Suppressor macrophage treated with lipopolysaccharide for 4 hours (primary cell): Measurements from ENCODE around the gene KNCN.

ENCODE experiments used
- DNase-seq: peaks from one replicate; pipeline ENCODE4 v3.0.0-alpha.2; 2020

KNCN gene

GRCh38 chr1:46543761-46544560 lies 7.5 kb downstream of the KNCN start:
- DNase-seq, result no peak

GRCh38 chr1:46543382-46543760 lies 8.1 kb downstream of the KNCN start:
- DNase-seq, result no peak

GRCh38 chr1:46539972-46540371 lies 11.5 kb downstream of the KNCN start:
- no peak for DNase-seq

GRCh38 chr1:46538147-46538546 lies 13.3 kb downstream of the KNCN start:
- DNase-seq, result no peak

GRCh38 chr1:46537651-46538050 lies 13.8 kb downstream of the KNCN start:
- DNase-seq, result no peak

- no peak for DNase-seq
Measured at GRCh38 chr1:46536527-46536926, 14.9 kb downstream of the KNCN start.

GRCh38 chr1:46535063-46535462 lies 16.4 kb downstream of the KNCN start:
- peak; percentile 47 for DNase-seq

GRCh38 chr1:46533179-46533864 lies 18.1 kb downstream of the KNCN start:
- peak; percentile 29 for DNase-seq

GRCh38 chr1:46532498-46533178 lies 18.8 kb downstream of the KNCN start:
- DNase-seq, result peak; percentile 75

- DNase-seq, result no peak
Measured at GRCh38 chr1:46532095-46532494, 19.4 kb downstream of the KNCN start.

GRCh38 chr1:46530791-46531409 lies 20.5 kb downstream of the KNCN start:
- DNase-seq, result no peak

- no peak for DNase-seq
Measured at GRCh38 chr1:46530311-46530710, 21.1 kb downstream of the KNCN start.

GRCh38 chr1:46529031-46529630 lies 22.3 kb downstream of the KNCN start:
- no peak for DNase-seq

- DNase-seq, result no peak
Measured at GRCh38 chr1:46528297-46528955, 23.0 kb downstream of the KNCN start.

GRCh38 chr1:46527474-46528296 lies 23.8 kb downstream of the KNCN start:
- peak; percentile 89 for DNase-seq

- no peak for DNase-seq
Measured at GRCh38 chr1:46526691-46527291, 24.7 kb downstream of the KNCN start.

- no peak for DNase-seq
Measured at GRCh38 chr1:46526013-46526690, 25.3 kb downstream of the KNCN start.

GRCh38 chr1:46525253-46525983 lies 26.0 kb downstream of the KNCN start:
- no peak for DNase-seq

GRCh38 chr1:46524843-46525242 lies 26.6 kb downstream of the KNCN start:
- DNase-seq, result no peak
